Measurements from ENCODE around the gene HIVEP1. TPM values are rescaled to one million over a fixed set of nuclear protein-coding genes. Genes with fewer than 3 reads are reported as not detected.

Gene HIVEP1
- total RNA-seq, 1 experiment from 2014 or later = 16.7 TPM

DNA sequence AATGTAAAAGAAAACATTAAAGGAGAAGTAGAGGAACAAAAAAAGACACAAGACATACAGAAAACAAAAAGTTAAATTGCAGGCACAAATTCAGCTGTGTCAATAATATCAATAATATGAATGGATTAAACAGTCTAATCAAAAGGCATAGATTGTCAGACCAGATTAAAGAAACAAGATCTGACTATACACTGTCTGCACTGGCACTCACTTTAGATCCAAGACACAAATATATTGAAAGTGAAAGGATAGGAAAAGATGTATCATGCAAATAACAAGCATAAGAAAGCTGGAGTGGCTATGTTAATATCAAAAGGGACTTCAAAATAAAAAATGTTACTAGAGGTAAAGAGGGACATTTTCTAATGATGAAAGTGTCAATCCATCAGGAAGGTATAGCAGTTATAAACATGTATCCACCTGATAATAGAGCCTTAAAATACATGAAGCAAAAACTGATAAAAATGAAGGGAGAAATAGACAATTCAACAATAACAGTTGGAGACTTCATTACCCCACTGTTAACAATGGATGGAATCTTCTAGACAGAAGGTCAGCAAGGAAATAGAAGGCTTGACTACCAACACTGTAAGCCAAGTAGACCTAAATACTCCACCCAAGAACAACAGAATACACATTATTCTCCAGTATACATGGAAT is 89.7 kb downstream of the HIVEP1 start:
- CTCF ChIA-PET = no interaction called here
- no peak for DNase-seq (ENCODE audit: low read depth, low spot score)
- ATAC-seq = no peak
- Histone ChIP-seq H3K9me3 (ENCODE audit: control insufficient read depth, insufficient read depth, low read depth, low read length) (no peaks in the 10 kb centered on the region), H3K27ac (ENCODE audit: low read length) (no peak overlapping the region), H3K4me3 (ENCODE audit: low read depth in 2 of 2, low read length in 2 of 2) (no peak overlapping the region), H3K36me3 (ENCODE audit: control insufficient read depth, insufficient read depth, low read length) (no peaks in the 10 kb centered on the region), H3K4me1 (ENCODE audit: control insufficient read depth, insufficient read depth, low read length) (no peaks in the 10 kb centered on the region), H3K27me3 (ENCODE audit: control insufficient read depth, insufficient read depth, low read length) (no peaks in the 10 kb centered on the region)
- intact Hi-C loops (cut with micrococcal nuclease; ENCODE audit: unreplicated experiment) = no loop called here
- POLR2A ChIA-PET = no interaction called here
- in situ Hi-C loops (cut with HindIII; ENCODE audit: low pct_unique_long_range_greater_than_20kb, low sequenced_read_pairs) = no loop called here
- TF ChIP-seq, protein P1, sequence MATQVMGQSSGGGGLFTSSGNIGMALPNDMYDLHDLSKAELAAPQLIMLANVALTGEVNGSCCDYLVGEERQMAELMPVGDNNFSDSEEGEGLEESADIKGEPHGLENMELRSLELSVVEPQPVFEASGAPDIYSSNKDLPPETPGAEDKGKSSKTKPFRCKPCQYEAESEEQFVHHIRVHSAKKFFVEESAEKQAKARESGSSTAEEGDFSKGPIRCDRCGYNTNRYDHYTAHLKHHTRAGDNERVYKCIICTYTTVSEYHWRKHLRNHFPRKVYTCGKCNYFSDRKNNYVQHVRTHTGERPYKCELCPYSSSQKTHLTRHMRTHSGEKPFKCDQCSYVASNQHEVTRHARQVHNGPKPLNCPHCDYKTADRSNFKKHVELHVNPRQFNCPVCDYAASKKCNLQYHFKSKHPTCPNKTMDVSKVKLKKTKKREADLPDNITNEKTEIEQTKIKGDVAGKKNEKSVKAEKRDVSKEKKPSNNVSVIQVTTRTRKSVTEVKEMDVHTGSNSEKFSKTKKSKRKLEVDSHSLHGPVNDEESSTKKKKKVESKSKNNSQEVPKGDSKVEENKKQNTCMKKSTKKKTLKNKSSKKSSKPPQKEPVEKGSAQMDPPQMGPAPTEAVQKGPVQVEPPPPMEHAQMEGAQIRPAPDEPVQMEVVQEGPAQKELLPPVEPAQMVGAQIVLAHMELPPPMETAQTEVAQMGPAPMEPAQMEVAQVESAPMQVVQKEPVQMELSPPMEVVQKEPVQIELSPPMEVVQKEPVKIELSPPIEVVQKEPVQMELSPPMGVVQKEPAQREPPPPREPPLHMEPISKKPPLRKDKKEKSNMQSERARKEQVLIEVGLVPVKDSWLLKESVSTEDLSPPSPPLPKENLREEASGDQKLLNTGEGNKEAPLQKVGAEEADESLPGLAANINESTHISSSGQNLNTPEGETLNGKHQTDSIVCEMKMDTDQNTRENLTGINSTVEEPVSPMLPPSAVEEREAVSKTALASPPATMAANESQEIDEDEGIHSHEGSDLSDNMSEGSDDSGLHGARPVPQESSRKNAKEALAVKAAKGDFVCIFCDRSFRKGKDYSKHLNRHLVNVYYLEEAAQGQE (IDR thresholded peaks at IDR 0.05; ENCODE audit: insufficient read depth in 1 of 2, low read depth in 2 of 2, low read length in 1 of 2) = no peak
- TF ChIP-seq SIN3A (IDR thresholded peaks at IDR 0.05; ENCODE audit: borderline replicate concordance, insufficient read depth, low read depth, low read length) (no peak), POLR2AphosphoS5 (IDR thresholded peaks at IDR 0.05; ENCODE audit: low read depth, low read length) (no peak), TCF7L2 (IDR thresholded peaks at IDR 0.05; ENCODE audit: low read depth, low read length) (no peak)
- TF ChIP-seq, protein P2, sequence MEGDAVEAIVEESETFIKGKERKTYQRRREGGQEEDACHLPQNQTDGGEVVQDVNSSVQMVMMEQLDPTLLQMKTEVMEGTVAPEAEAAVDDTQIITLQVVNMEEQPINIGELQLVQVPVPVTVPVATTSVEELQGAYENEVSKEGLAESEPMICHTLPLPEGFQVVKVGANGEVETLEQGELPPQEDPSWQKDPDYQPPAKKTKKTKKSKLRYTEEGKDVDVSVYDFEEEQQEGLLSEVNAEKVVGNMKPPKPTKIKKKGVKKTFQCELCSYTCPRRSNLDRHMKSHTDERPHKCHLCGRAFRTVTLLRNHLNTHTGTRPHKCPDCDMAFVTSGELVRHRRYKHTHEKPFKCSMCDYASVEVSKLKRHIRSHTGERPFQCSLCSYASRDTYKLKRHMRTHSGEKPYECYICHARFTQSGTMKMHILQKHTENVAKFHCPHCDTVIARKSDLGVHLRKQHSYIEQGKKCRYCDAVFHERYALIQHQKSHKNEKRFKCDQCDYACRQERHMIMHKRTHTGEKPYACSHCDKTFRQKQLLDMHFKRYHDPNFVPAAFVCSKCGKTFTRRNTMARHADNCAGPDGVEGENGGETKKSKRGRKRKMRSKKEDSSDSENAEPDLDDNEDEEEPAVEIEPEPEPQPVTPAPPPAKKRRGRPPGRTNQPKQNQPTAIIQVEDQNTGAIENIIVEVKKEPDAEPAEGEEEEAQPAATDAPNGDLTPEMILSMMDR (IDR thresholded peaks at IDR 0.05) = no peak
- BruUV-seq (replicated peaks) = no TSS peak

DNA sequence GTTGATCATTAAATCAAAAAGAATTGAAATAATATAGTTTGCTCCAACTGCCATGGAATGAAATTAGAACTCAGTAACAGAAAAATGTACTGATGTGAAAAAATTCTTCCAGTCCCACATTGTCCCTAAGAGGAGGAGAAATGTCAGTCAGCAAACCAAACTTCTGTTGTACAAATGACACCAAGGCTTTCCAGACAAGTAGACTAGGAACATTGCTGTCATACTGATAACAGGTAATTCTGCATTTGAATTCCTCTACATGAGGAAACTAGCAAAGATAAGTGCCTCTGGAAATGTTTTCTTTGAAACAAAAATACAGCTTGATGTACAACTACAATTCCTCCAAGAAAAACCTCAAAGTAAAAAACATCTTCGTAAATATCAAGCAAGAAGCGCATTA is 90.2 kb downstream of the HIVEP1 start:
- Histone ChIP-seq H3K27ac (ENCODE audit: low read length) (no peak overlapping the region), H3K4me3 (ENCODE audit: low read depth in 2 of 2, low read length in 2 of 2) (no peak overlapping the region), H3K4me1 (ENCODE audit: control insufficient read depth, insufficient read depth, low read length) (no peaks in the 10 kb centered on the region), H3K9me3 (ENCODE audit: control insufficient read depth, insufficient read depth, low read depth, low read length) (no peaks in the 10 kb centered on the region), H3K36me3 (ENCODE audit: control insufficient read depth, insufficient read depth, low read length) (no peaks in the 10 kb centered on the region), H3K27me3 (ENCODE audit: control insufficient read depth, insufficient read depth, low read length) (no peaks in the 10 kb centered on the region)
- ChIA-PET CTCF (no interaction called here), POLR2A (no interaction called here)
- no TSS peak for BruUV-seq (replicated peaks)
- no peak for DNase-seq (ENCODE audit: low read depth, low spot score)
- intact Hi-C loops (cut with micrococcal nuclease; ENCODE audit: unreplicated experiment) = no loop called here
- TF ChIP-seq, protein P2 (IDR thresholded peaks at IDR 0.05) = no peak
- TF ChIP-seq POLR2AphosphoS5 (IDR thresholded peaks at IDR 0.05; ENCODE audit: low read depth, low read length) = no peak
- TF ChIP-seq, protein P1 (IDR thresholded peaks at IDR 0.05; ENCODE audit: insufficient read depth in 1 of 2, low read depth in 2 of 2, low read length in 1 of 2) = no peak
- TF ChIP-seq SIN3A (IDR thresholded peaks at IDR 0.05; ENCODE audit: borderline replicate concordance, insufficient read depth, low read depth, low read length) = no peak
- no peak for TF ChIP-seq TCF7L2 (IDR thresholded peaks at IDR 0.05; ENCODE audit: low read depth, low read length)
- in situ Hi-C loops (cut with HindIII; ENCODE audit: low pct_unique_long_range_greater_than_20kb, low sequenced_read_pairs) = no loop called here
- no peak for ATAC-seq

Measured in Panc1 (cell line).